Natural killer cell treated with Interleukin-12 subunit alpha and Interleukin-12 subunit beta and Interleukin-15 and Interleukin-18, amount 100 ng/mL, for 72 hours (primary cell): ENCODE measurements around the gene UBE2J1. TPM values are rescaled to one million over a fixed set of nuclear protein-coding genes. Genes with fewer than 3 reads are reported as not detected.
A peak's percentile ranks its signal among the peaks of the same experiment; 100 is the strongest.
"Not testable (repeated sequence)": the region's sequence is repeated elsewhere in the genome, so short reads cannot be mapped to it uniquely, and the experiment has no call there.

Source experiments
- ATAC-seq, 2 donors: fragments of 150-1000 bp; cut with Tn5 transposase in 1 of 2; sonication (Bioruptor Pico), chemical (Tn5 transposase) in 1 of 2; 2 replicates each; pipeline ENCODE4 v1.10.0; 2021
- DNase-seq: peaks from one replicate; pipeline ENCODE4 v3.0.0; 2022; ENCODE audit warnings: low spot score
- H3K27ac Mint-ChIP-seq, 2 donors: 1 replicate in 1 of 2; 2 replicates in 1 of 2; pipeline ENCODE4 v1.8.0; 2022; ENCODE audit warnings: mixed read lengths in 2 of 2, mild to moderate bottlenecking in 1 of 2, moderate library complexity in 1 of 2
- H3K27me3 Mint-ChIP-seq, 2 donors: 1 replicate in 1 of 2; 2 replicates in 1 of 2; pipeline ENCODE4 v1.8.0; 2022; ENCODE audit warnings: mixed read lengths in 2 of 2
- H3K36me3 Mint-ChIP-seq: one replicate; pipeline ENCODE4 v1.8.0; 2022; ENCODE audit warnings: mixed read lengths
- H3K4me1 Mint-ChIP-seq, 2 donors: 1 replicate in 1 of 2; 2 replicates in 1 of 2; pipeline ENCODE4 v1.8.0; 2022; ENCODE audit warnings: low read depth in 2 of 2, mixed read lengths in 2 of 2, mild to moderate bottlenecking in 1 of 2
- H3K4me3 Mint-ChIP-seq: one replicate; pipeline ENCODE4 v1.8.0; 2022; ENCODE audit warnings: mixed read lengths
- H3K9me3 Mint-ChIP-seq: 2 replicates; pipeline ENCODE4 v1.8.0; 2022; ENCODE audit warnings: mixed read lengths
- total RNA-seq, 2 donors: library from RNA; stranded (reverse); gene quantifications; one replicate each; pipeline ENCODE4 v1.2.3, GENCODE V29; 2022

UBE2J1 gene
- total RNA-seq, 2 donors from 2014 or later: 31.1 to 35.0 TPM

DNA sequence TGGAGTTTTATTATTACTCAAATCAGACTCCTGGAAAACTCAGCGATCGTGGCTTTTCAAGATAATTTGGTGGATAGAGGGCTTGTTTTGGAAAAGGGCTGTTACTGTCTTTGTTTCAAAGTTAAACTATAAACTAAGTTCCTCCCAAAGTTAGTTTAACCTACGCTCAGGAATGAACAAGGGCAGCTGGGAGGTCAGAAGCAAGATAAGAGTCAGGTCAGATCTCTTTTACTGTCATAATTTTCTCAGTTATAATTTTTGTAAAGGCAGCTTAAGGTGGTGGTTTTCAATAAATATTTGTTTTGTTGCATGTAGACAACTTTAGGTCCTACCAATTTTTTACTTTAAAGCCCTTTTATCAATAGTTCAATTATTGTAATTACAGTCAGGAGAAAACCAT is 28.2 kb downstream of the UBE2J1 start:
- Mint-ChIP-seq H3K4me1 (peaks cover 0 to 1% of the 10 kb centered on the region in 2 donors), H3K27ac (no peak overlapping the region), H3K36me3 (peaks cover 8% of the 10 kb centered on the region), H3K4me3 (no peak overlapping the region), H3K27me3 (no peaks in the 10 kb centered on the region), H3K9me3 (no peaks in the 10 kb centered on the region)
- ATAC-seq (no peak), DNase-seq (no peak)

DNA sequence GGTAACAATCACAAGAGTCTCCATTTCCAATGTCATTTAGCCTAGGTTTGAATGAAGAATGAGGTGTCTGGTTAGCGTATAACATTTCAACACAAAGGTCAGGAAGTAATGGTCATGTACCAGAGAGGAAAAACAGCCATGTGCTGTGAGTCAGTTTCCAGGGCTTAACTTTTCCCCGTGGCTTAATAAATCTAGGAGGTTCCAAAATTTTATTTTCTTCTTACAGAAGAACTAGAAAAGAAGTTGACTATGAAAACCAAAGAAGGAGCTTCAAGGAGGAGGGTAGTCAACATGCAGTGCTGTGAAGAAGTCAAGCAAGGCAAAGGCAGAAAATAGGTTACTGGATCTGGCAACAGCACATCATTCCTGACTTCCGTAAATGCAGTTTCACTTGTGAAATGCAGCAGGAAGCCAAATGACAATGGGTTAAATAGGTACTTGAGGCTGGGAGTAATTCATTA is 29.0 kb downstream of the UBE2J1 start:
- H3K36me3 Mint-ChIP-seq: peaks cover 4% of the 10 kb centered on the region
- no peak overlapping the region for H3K27ac Mint-ChIP-seq
- H3K9me3 Mint-ChIP-seq: no peaks in the 10 kb centered on the region
- ATAC-seq (no peak), DNase-seq (no peak)
- H3K4me1 Mint-ChIP-seq: peaks cover 0 to 3% of the 10 kb centered on the region in 2 donors
- H3K27me3 Mint-ChIP-seq: no peaks in the 10 kb centered on the region
- H3K4me3 Mint-ChIP-seq: no peak overlapping the region

DNA sequence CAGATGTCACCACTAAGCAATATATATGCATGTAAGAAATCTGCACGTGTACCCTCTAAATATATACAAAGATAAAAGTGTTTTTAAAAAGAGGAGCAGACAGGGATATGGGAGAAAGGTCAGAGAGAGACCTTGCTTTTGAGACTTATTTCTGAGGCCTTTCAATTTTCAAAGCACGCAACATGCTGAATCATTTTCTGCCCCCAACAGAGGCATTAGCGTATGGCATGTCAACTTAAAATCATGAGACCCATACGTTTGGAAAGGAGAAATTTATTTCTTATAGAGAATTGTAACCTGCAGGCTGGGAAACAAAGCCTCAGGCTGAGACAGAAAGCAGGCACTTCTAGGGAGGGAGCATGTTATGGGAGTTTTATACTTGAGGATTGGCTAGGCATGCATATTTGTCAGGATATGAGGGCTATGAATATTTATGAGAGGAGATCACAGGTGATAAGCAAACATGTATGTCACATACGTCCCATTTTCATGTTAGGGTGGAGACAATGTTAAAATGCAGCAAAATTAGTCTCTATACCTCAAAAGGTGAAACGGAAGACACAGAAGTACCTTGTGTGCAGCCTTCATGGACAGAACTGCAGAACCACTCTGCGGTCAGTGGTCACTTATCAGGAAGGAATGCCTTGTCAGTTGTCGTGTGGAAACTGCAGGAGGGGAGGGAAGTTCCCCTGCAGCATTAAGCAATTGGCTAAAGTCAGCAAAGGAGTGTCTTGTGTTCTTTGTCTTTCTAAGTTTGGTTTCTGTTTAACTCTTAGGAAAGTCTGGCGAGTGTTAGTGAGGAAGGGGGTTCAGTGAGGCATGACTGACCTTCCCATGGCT is 31.2 kb downstream of the UBE2J1 start:
- no peak overlapping the region for H3K27ac Mint-ChIP-seq

DNA sequence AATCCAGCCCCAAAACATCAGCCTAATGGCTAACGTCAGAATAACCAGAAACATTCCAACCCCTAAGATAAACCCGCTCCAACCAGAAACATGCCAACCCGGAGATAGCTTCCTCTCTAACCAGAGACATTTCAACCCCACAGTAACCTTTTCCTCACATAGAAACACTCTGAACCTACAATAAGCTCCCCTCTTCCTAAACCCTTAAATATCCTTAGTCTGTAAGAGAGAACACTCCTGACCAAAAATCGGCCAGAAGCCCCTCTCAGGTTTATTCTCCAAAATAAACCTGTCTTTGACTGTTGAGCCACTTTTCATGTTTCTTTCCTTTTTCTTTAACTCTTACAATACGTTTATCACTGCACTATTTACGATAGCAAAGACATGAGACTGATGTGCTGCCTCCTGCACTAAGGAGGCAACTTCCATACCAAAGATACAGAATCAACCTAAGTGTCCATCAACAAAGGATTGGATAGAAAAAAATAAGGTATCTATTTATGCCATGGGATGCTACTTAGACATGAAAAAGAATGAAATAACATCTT is 32.4 kb downstream of the UBE2J1 start:
- DNase-seq: no peak
- Mint-ChIP-seq H3K9me3 (no peaks in the 10 kb centered on the region), H3K36me3 (peaks cover 5% of the 10 kb centered on the region), H3K27ac (no peak overlapping the region), H3K27me3 (no peaks in the 10 kb centered on the region), H3K4me1 (peaks cover 0 to 9% of the 10 kb centered on the region in 2 donors), H3K4me3 (no peak overlapping the region)
- ATAC-seq: no peak

More for the DNA sequence above, 31.2 kb downstream of the UBE2J1 start:
- H3K36me3 Mint-ChIP-seq: peaks cover 9% of the 10 kb centered on the region
- peaks cover 0 to 6% of the 10 kb centered on the region in 2 donors for H3K4me1 Mint-ChIP-seq
- H3K9me3 Mint-ChIP-seq: no peaks in the 10 kb centered on the region
- ATAC-seq (no peak), DNase-seq (no peak)
- H3K4me3 Mint-ChIP-seq: no peak overlapping the region
- H3K27me3 Mint-ChIP-seq: no peaks in the 10 kb centered on the region

DNA sequence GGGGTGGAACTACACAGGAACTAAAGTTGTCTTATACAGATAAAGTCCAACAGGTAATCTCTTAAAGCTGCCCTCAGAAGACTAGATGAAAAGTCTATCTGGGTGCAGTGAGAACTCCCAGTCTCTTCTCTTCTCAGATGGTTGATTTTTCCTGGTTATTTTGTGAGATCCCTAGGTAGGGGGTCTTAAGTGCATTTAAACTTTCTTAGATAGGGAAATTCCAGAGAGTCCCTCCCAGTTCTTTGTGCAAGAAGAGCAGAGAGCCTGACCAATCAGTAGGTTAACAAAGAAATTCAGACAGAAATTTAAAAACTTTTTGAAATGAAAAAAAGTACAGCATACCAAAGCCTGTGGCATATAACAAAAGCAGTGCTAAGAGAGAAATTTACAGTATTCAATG is 35.5 kb downstream of the UBE2J1 start:
- Mint-ChIP-seq H3K27me3 (no peaks in the 10 kb centered on the region), H3K4me3 (no peak overlapping the region), H3K9me3 (no peaks in the 10 kb centered on the region), H3K36me3 (peaks cover 5% of the 10 kb centered on the region), H3K27ac (no peak overlapping the region), H3K4me1 (peaks cover 0 to 9% of the 10 kb centered on the region in 2 donors)
- no peak for DNase-seq
- no peak for ATAC-seq

DNA sequence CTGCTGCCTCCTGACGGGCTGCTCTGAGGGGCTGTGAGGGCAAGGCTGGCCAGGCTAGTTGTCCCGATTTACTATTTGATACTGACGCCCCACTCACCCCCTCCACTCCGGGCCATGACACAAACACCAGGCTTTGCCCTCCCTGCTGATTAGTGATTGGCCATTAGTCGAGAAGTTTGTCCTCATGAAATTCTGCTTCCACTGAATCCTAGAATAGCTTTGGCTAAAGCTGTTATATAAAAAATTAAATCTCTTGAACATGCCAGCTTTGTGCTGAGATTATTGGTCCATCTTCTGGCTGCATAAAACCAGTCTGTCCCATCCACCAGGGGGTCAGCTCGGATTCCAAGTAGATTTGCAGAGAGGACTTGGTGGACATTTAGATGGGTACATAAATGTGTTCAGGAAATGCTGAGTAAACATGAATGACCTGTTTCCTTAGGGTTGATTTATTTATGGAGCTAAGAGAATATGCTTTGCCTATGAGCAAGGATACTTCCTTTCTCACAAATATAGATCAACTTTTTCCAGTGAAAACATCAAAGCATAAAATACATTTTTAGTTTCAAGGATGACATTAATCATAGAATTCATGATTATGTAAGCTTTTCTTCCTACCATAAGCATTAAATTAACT is 37.2 kb downstream of the UBE2J1 start, which contains the start of gene GABRR2:
TSS of gene GABRR2 (minus strand) at position 51 of the 637 bp plus-strand sequence. CDS start 134 bp downstream, outside the sequence.
- H3K27me3 Mint-ChIP-seq: peaks cover 0 to 2% of the 10 kb centered on the region in 2 donors

DNA sequence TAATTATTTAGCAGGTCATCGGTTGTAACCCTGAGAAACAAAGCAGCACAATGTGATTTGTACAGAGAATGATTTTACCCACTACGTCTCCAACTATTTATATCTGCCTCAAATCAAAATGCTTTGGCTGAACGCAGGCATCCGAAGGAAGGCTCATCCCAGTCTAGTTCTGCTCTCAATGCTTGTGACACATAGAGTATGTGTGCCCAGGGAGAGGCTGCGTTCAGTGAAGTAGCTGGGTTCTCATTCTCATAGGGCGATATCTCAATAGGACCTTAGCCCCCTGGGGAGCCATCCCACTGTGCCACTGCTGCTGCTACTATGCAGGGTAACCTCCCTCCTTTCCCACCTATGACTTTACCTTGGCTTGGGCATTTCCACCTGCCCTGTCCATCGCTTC is 37.8 kb downstream of the UBE2J1 start:
- Mint-ChIP-seq H3K4me1 (peaks cover 0 to 9% of the 10 kb centered on the region in 2 donors), H3K9me3 (no peaks in the 10 kb centered on the region), H3K4me3 (no peak overlapping the region), H3K27ac (no peak overlapping the region), H3K36me3 (peaks cover 5% of the 10 kb centered on the region), H3K27me3 (peaks cover 0 to 6% of the 10 kb centered on the region in 2 donors)
- ATAC-seq (no peak), DNase-seq (no peak)

More for the DNA sequence above, 37.2 kb downstream of the UBE2J1 start, which contains the start of gene GABRR2:
- H3K9me3 Mint-ChIP-seq: no peaks in the 10 kb centered on the region
- ATAC-seq (no peak), DNase-seq (no peak)
- H3K27ac Mint-ChIP-seq: no peak within 1 kb of the TSS
- H3K4me1 Mint-ChIP-seq: peaks cover 0 to 9% of the 10 kb centered on the region in 2 donors
- peaks cover 5% of the 10 kb centered on the region for H3K36me3 Mint-ChIP-seq
- no peak within 1 kb of the TSS for H3K4me3 Mint-ChIP-seq

DNA sequence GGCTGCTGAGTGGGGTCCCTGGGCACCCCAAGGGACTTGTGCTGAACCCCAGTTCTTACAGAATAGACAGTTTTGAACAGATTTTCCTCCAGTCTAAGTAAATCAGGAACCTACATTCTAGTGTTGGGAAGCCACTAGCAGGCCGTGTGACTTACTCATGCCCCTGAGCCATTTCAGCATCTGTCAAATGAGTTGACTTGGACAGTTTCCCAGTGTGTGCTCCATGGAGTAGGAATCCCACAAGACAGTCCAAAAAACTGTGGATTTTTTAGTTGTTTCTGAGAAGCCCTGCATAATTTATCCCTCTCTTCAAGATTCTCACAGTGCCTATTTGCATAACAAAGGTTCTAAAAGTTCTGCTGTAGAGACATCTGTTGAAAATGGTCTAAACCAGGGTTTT is 39.5 kb downstream of the UBE2J1 start:
- Mint-ChIP-seq H3K27me3 (peaks cover 0 to 8% of the 10 kb centered on the region in 2 donors), H3K27ac (no peak overlapping the region), H3K36me3 (peaks cover 2% of the 10 kb centered on the region), H3K4me3 (no peak overlapping the region), H3K4me1 (peaks cover 0 to 5% of the 10 kb centered on the region in 2 donors), H3K9me3 (no peaks in the 10 kb centered on the region)
- DNase-seq (no peak), ATAC-seq (no peak)

DNA sequence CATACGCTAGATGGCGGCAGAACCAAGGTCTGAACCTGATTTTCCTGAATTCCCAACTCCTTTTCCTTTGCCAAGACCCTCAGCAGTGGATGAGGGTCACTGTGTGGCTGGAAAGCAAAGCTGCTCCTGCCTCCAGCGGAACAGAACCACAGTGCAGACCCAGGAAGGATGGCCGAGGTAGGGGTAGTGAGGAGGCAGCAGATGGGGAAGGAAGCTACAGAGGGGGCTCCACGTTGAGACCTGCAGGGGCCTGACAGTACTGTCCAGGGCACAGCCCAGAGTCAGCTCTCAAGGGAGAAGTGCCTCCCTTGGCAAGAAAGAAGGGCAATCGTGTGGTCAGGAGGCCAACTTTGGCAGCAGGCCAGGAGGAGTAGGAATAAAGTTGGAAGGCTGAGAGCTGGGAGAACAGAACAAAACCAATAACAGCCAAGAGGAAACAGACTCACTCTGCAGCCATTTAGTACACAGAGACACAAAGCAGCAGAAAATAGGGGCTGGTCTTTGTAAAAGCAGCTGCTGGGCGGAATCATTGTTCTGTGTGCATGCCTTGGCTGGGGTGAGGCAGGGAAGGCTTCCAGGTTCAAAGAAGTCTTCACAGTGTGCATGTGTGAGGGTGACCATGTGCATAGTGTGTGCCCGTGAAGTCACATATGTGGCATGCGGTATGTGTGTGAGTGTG is 40.5 kb downstream of the UBE2J1 start:
- peak in 1 of 2 donors; percentile 44 for ATAC-seq
- H3K27ac Mint-ChIP-seq: peak overlapping the region in 1 of 2 donors; percentile 7

DNA sequence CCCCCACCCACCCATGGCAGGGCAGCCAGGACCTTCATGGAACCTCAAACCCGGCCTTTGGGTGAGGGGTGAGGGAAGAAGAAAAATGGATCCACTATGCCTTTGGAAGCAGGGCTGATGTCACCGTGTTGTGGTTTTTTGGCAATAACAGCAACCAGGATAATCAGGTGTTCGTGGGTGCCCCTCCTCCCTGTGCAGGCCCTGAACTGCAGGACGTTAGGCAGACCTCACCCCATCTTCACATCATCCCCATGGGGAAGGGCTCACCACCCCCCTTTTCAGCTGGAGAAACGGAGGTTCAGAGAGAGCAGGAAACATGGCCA is 41.0 kb downstream of the UBE2J1 start:
- DNase-seq: no peak
- Mint-ChIP-seq H3K27ac (no peak overlapping the region), H3K36me3 (no peaks in the 10 kb centered on the region), H3K9me3 (no peaks in the 10 kb centered on the region), H3K27me3 (peaks cover 0 to 8% of the 10 kb centered on the region in 2 donors), H3K4me1 (peaks cover 0 to 3% of the 10 kb centered on the region in 2 donors), H3K4me3 (no peak overlapping the region)
- no peak for ATAC-seq

More for the DNA sequence above, 40.5 kb downstream of the UBE2J1 start:
- Mint-ChIP-seq H3K4me1 (peaks cover 0 to 3% of the 10 kb centered on the region in 2 donors), H3K9me3 (no peaks in the 10 kb centered on the region), H3K36me3 (no peaks in the 10 kb centered on the region), H3K4me3 (no peak overlapping the region), H3K27me3 (peaks cover 0 to 8% of the 10 kb centered on the region in 2 donors)
- DNase-seq: no peak

DNA sequence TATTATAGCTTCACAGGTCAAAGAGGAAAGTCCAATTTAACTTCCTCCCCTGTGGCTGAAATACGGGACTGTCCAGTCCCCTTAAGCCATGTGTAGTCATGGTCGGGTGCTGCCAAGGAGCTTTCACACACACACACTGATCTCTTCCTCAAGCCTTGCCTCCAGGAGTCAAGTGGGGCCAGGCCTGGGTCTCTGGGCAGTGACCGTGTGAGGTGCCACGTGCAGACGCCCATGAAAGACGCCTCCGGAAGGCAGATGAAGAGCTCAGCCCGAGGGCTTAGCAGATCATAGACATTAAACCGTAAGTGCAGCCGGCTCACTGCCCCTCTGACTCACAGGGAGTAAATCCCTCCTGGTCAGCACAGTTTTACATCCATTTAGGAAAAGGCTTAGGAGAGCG is 41.6 kb downstream of the UBE2J1 start:
- ATAC-seq (no peak), DNase-seq (no peak)
- H3K27me3 Mint-ChIP-seq: peaks cover 0 to 8% of the 10 kb centered on the region in 2 donors
- H3K9me3 Mint-ChIP-seq: no peaks in the 10 kb centered on the region
- no peaks in the 10 kb centered on the region for H3K36me3 Mint-ChIP-seq
- no peak overlapping the region for H3K27ac Mint-ChIP-seq
- H3K4me1 Mint-ChIP-seq: peaks cover 0 to under 1% of the 10 kb centered on the region in 2 donors
- H3K4me3 Mint-ChIP-seq: no peak overlapping the region

DNA sequence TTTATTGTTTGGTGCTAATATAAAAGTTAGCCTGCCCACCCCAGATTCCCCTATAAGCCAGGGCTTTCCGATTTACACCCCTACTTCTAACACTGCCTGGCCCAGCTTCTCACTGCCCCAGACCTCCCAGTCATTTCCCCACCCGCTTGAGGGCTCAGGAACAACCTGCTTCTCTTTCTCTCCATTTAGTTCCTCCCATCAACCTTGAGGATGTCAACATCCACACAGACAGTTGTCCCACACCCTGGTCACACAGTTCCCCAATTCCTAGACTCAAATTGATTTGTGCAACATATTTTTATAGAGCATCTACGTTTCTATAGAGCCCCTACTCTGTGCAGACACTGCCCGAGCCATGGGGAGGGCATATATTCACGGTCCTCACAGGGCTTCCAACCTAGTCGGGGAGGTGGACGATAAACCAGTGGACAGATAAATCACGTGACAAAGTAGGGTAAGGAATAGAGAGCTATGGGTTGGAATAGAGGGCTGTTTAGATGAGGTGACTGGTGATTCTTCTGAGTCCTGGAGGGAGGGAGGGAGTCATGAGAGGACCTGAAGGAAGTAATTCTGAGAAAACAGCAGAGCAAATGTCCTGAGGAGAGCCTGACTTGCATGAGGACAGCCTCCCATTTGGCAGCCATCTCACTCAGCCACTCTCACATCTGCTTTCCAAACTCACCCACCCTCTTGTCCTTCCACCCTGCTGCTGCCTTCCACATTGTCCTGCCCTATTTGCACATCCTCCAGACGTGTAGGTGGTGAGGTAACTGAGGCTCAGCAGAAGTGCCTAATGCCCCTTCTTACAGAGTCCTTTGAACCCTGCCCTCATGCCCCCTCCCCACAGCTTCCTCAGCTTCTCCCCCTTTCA is 43.8 kb downstream of the UBE2J1 start:
- Mint-ChIP-seq H3K4me3 (no peak overlapping the region), H3K27me3 (peaks cover 0 to 8% of the 10 kb centered on the region in 2 donors), H3K4me1 (no peaks in the 10 kb centered on the region), H3K36me3 (no peaks in the 10 kb centered on the region), H3K9me3 (no peaks in the 10 kb centered on the region), H3K27ac (no peak overlapping the region)
- no peak for ATAC-seq
- DNase-seq: no peak

DNA sequence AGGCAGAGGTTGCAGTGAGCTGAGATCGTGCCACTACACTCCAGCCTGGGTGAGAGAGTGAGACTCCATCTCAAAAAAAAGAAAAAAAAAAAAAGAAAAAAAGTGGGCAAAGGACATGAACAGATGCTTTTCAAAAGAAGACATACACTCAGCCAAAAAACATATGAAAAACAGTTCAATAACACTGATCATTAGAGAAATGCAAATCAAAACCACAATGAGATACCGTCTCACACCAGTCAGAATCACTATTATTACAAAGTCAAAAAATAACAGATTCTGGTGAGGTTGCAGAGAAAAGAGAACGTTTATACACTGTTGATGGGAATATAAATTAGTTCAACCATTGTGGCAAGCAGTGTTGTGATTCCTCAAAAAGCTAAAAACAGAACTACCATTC is 48.0 kb downstream of the UBE2J1 start:
- not testable (repeated sequence) for H3K36me3 Mint-ChIP-seq, H3K9me3 Mint-ChIP-seq

More for the DNA sequence above, 48.0 kb downstream of the UBE2J1 start:
- DNase-seq, H3K27ac Mint-ChIP-seq, H3K4me1 Mint-ChIP-seq, ATAC-seq, H3K27me3 Mint-ChIP-seq, H3K4me3 Mint-ChIP-seq: not testable (repeated sequence)
